Measurements from ENCODE around the gene REEP3.
"Not testable (repeated sequence)": the region's sequence is repeated elsewhere in the genome, so short reads cannot be mapped to it uniquely, and the experiment has no call there.

GRCh38 chr10:63660941-63661340 is 139.7 kb downstream of the REEP3 start:
- TF ChIP-seq, protein P1, sequence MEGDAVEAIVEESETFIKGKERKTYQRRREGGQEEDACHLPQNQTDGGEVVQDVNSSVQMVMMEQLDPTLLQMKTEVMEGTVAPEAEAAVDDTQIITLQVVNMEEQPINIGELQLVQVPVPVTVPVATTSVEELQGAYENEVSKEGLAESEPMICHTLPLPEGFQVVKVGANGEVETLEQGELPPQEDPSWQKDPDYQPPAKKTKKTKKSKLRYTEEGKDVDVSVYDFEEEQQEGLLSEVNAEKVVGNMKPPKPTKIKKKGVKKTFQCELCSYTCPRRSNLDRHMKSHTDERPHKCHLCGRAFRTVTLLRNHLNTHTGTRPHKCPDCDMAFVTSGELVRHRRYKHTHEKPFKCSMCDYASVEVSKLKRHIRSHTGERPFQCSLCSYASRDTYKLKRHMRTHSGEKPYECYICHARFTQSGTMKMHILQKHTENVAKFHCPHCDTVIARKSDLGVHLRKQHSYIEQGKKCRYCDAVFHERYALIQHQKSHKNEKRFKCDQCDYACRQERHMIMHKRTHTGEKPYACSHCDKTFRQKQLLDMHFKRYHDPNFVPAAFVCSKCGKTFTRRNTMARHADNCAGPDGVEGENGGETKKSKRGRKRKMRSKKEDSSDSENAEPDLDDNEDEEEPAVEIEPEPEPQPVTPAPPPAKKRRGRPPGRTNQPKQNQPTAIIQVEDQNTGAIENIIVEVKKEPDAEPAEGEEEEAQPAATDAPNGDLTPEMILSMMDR (IDR thresholded peaks at IDR 0.05) = not testable (repeated sequence)
- not testable (repeated sequence) for TF ChIP-seq POLR2A (IDR thresholded peaks at IDR 0.05)
